ENCODE measurements around the gene DPYD. TPM values are rescaled to one million over a fixed set of nuclear protein-coding genes. Genes with fewer than 3 reads are reported as not detected.

The DPYD gene
- total and polyA plus RNA-seq, 10 of the 15 experiments (the other 5 are each of a cell fraction or from before 2014, with no cell fraction given), result 5.7 to 23.8 (median 10.2) TPM

DNA sequence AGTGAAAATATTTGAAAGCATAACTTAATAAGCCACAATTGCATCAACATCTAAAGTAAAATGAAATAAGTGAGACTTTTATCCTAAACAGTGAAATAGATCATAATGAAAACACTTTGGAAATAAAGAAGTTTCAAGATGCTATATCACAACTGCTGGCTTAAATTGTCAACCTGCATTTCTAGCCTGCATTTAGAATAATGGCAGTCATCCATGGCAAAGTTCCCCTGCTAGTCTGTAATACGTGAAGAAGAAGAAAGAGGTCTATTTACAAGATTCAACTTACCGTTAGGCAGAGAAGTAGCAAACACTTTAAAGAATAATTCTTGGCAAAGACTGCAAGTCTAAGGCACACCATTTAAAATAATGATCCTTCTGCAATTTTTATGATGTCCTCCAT, 133.6 kb downstream of the DPYD start:
- H3K4me2 ChIP-seq (ENCODE audit: control insufficient read depth, insufficient read depth), result no peak overlapping the region
- no peak overlapping the region for H2AFZ ChIP-seq (ENCODE audit: control insufficient read depth, low read depth, low read length)
- no peaks in the 10 kb centered on the region for H3K27me3 ChIP-seq (replicated peaks in 1 of 2; ENCODE audit: control insufficient read depth in 2 of 2, insufficient read depth in 2 of 2, low read length in 1 of 2)
- in situ Hi-C loops (cut with MboI), result no loop called here
- no peak overlapping the region for H3K9ac ChIP-seq (ENCODE audit: control insufficient read depth, insufficient read depth, low read length)
- no peak for TF ChIP-seq CHD4 (IDR thresholded peaks at IDR 0.05)
- TF ChIP-seq WRNIP1 (IDR thresholded peaks at IDR 0.05; ENCODE audit: borderline replicate concordance, low read depth, low read length), result no peak
- TF ChIP-seq, protein P1, sequence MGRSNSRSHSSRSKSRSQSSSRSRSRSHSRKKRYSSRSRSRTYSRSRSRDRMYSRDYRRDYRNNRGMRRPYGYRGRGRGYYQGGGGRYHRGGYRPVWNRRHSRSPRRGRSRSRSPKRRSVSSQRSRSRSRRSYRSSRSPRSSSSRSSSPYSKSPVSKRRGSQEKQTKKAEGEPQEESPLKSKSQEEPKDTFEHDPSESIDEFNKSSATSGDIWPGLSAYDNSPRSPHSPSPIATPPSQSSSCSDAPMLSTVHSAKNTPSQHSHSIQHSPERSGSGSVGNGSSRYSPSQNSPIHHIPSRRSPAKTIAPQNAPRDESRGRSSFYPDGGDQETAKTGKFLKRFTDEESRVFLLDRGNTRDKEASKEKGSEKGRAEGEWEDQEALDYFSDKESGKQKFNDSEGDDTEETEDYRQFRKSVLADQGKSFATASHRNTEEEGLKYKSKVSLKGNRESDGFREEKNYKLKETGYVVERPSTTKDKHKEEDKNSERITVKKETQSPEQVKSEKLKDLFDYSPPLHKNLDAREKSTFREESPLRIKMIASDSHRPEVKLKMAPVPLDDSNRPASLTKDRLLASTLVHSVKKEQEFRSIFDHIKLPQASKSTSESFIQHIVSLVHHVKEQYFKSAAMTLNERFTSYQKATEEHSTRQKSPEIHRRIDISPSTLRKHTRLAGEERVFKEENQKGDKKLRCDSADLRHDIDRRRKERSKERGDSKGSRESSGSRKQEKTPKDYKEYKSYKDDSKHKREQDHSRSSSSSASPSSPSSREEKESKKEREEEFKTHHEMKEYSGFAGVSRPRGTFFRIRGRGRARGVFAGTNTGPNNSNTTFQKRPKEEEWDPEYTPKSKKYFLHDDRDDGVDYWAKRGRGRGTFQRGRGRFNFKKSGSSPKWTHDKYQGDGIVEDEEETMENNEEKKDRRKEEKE (IDR thresholded peaks at IDR 0.05), result no peak
- SMC1A ChIA-PET (ENCODE audit: uncharacterized antibody, unreplicated experiment), result interaction anchor here (1.0 to 2.8 kb wide), 2 partner anchors 9 to 131 kb away, joined by 4 to 11 read pairs; no protein-coding TSS in a partner anchor
- no TSS peak for BruUV-seq (replicated peaks)
- H3K4me1 ChIP-seq (ENCODE audit: control insufficient read depth, insufficient read depth, low read length), result peaks cover 10% of the 10 kb centered on the region; the same call in 1 of the 2 replicates
- no peak for DNase-seq (ENCODE audit: low read depth, low spot score)
- H4K20me1 ChIP-seq (ENCODE audit: control insufficient read depth, insufficient read depth), result no peaks in the 10 kb centered on the region
- POLR2A ChIA-PET, result interaction anchor here (0.6 kb wide), 1 partner anchor 524 kb away, joined by 7 read pairs; no protein-coding TSS in a partner anchor
- 30% methylated on average over 2 of the region's 2 CpGs for WGBS (ENCODE audit: insufficient coverage, insufficient replicate concordance, low lambda C conversion rate, missing lambda C conversion rate)
- no peaks in the 10 kb centered on the region for H3K79me2 ChIP-seq (ENCODE audit: control insufficient read depth, insufficient read depth, low read length)
- no peak for FAIRE-seq
- no peak for ATAC-seq
- H3K36me3 ChIP-seq (ENCODE audit: control insufficient read depth in 2 of 2, insufficient read depth in 2 of 2, low read length in 1 of 2), result no peaks in the 10 kb centered on the region; a peak in 1 of 4 replicates
- CTCF ChIA-PET, result no interaction called here
- H3K9me3 ChIP-seq (replicated peaks; ENCODE audit: control insufficient read depth, insufficient read depth, low read length), result no peaks in the 10 kb centered on the region; the same call in 2 of the 3 replicates
- intact Hi-C loops (cut with micrococcal nuclease; ENCODE audit: unreplicated experiment), result no loop called here
- no peak overlapping the region for H3K4me3 ChIP-seq
- H3K27ac ChIP-seq (ENCODE audit: control insufficient read depth, insufficient read depth), result no peak overlapping the region
- RAD21 ChIA-PET (ENCODE audit: unreplicated experiment), result no interaction called here

DNA sequence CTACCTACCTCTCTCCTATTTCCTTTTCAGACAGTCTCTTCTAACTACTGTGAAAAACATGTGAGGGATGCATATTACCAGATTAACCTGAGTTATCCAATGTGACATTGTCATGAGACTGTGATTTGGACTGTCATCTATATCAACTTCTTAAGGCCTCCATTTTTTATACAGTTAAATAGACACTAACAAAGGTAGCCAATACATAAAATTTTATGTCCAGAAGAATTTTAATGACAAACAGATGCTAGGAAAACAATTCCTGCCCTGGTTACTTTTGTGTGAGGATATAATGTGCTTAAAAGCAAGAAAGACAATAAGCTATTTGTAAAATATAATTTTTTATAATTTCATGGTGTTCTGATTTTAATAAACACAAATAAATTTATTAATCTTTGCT, 136.2 kb downstream of the DPYD start:
- BruUV-seq (replicated peaks), result no TSS peak
- in situ Hi-C loops (cut with MboI), result no loop called here
- H3K4me1 ChIP-seq (ENCODE audit: control insufficient read depth, insufficient read depth, low read length), result no peaks in the 10 kb centered on the region
- ChIA-PET SMC1A (ENCODE audit: uncharacterized antibody, unreplicated experiment) (interaction anchor here (1.4 kb wide), 1 partner anchor 11 kb away, joined by 3 read pairs; no protein-coding TSS in a partner anchor), POLR2A (no interaction called here), RAD21 (ENCODE audit: unreplicated experiment) (interaction anchor here (1.0 kb wide), 1 partner anchor 12 kb away, joined by 3 read pairs; no protein-coding TSS in a partner anchor), CTCF (interaction anchor here (0.6 to 0.9 kb wide), 2 partner anchors 178 to 226 kb away, joined by 3 read pairs; no protein-coding TSS in a partner anchor)
- no peaks in the 10 kb centered on the region for H3K79me2 ChIP-seq (ENCODE audit: control insufficient read depth, insufficient read depth, low read length)
- no peak overlapping the region for H3K4me3 ChIP-seq
- TF ChIP-seq KLF5 (IDR thresholded peaks at IDR 0.05; ENCODE audit: partially characterized antibody) (no peak), STAT3 (IDR thresholded peaks at IDR 0.05; ENCODE audit: low read depth, low read length) (no peak), HCFC1 (IDR thresholded peaks at IDR 0.05; ENCODE audit: low read length) (no peak), YBX1 (IDR thresholded peaks at IDR 0.05) (no peak), IKZF1 (conservative IDR thresholded peaks at IDR 0.05) (no peak)
- TF ChIP-seq, protein P2, sequence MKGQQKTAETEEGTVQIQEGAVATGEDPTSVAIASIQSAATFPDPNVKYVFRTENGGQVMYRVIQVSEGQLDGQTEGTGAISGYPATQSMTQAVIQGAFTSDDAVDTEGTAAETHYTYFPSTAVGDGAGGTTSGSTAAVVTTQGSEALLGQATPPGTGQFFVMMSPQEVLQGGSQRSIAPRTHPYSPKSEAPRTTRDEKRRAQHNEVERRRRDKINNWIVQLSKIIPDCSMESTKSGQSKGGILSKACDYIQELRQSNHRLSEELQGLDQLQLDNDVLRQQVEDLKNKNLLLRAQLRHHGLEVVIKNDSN (IDR thresholded peaks at IDR 0.05; ENCODE audit: borderline replicate concordance, extremely low read length, insufficient read depth, low read depth, low read length), result no peak
- TF ChIP-seq, protein P3, sequence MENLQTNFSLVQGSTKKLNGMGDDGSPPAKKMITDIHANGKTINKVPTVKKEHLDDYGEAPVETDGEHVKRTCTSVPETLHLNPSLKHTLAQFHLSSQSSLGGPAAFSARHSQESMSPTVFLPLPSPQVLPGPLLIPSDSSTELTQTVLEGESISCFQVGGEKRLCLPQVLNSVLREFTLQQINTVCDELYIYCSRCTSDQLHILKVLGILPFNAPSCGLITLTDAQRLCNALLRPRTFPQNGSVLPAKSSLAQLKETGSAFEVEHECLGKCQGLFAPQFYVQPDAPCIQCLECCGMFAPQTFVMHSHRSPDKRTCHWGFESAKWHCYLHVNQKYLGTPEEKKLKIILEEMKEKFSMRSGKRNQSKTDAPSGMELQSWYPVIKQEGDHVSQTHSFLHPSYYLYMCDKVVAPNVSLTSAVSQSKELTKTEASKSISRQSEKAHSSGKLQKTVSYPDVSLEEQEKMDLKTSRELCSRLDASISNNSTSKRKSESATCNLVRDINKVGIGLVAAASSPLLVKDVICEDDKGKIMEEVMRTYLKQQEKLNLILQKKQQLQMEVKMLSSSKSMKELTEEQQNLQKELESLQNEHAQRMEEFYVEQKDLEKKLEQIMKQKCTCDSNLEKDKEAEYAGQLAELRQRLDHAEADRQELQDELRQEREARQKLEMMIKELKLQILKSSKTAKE (IDR thresholded peaks at IDR 0.05; ENCODE audit: low read depth, poor library complexity, severe bottlenecking), result no peak
- H4K20me1 ChIP-seq (ENCODE audit: control insufficient read depth, insufficient read depth), result no peaks in the 10 kb centered on the region
- H2AFZ ChIP-seq (ENCODE audit: control insufficient read depth, low read depth, low read length), result no peak overlapping the region
- no peak overlapping the region for H3K27ac ChIP-seq (ENCODE audit: control insufficient read depth, insufficient read depth)
- no peaks in the 10 kb centered on the region for H3K27me3 ChIP-seq (replicated peaks in 1 of 2; ENCODE audit: control insufficient read depth in 2 of 2, insufficient read depth in 2 of 2, low read length in 1 of 2)
- FAIRE-seq, result no peak
- no peak for ATAC-seq
- no peak overlapping the region for H3K9ac ChIP-seq (ENCODE audit: control insufficient read depth, insufficient read depth, low read length)
- no peaks in the 10 kb centered on the region for H3K9me3 ChIP-seq (replicated peaks; ENCODE audit: control insufficient read depth, insufficient read depth, low read length)
- no peaks in the 10 kb centered on the region; a peak in 1 of 4 replicates for H3K36me3 ChIP-seq (ENCODE audit: control insufficient read depth in 2 of 2, insufficient read depth in 2 of 2, low read length in 1 of 2)
- H3K4me2 ChIP-seq (ENCODE audit: control insufficient read depth, insufficient read depth), result no peak overlapping the region
- no peak for DNase-seq (ENCODE audit: low read depth, low spot score)
- intact Hi-C loops (cut with micrococcal nuclease; ENCODE audit: unreplicated experiment), result no loop called here

All from GM12878 (cell line).